GM10266 (cell line): ENCODE measurements around the gene MTUS2.

Experiments used
- DNase-seq: peaks from one replicate; pipeline ENCODE4 v3.0.0; 2012; ENCODE audit errors: extremely low spot score
- TF ChIP-seq, protein P1 (sequence below): IDR thresholded peaks from 2 replicates; pipeline ENCODE4 v1.5.1; 2012; ENCODE audit warnings: mild to moderate bottlenecking, low read depth; ENCODE audit not compliant: control insufficient read depth, insufficient read depth; ENCODE audit errors: missing control alignments

The MTUS2 gene

DNA sequence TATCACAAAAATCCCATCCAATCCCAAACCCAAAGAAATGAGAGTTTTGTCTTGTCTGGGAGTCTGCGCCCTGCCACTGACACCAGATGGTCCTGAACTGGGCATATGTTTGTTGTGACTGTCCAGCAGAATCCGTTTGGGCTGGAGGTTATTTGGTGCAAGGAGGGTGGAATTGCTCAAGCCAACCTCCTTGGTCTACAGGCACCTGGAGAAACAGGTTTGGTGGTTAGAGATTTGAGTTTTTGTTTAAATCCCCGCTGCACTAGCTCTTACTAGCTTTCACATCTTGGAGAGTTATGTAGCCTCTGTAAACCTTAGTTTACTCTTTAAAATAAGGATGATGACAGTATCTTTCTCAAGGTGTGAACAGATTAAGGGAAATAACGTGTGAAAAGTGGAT lies 673.7 kb downstream of the MTUS2 start:
- TF ChIP-seq, protein P1, sequence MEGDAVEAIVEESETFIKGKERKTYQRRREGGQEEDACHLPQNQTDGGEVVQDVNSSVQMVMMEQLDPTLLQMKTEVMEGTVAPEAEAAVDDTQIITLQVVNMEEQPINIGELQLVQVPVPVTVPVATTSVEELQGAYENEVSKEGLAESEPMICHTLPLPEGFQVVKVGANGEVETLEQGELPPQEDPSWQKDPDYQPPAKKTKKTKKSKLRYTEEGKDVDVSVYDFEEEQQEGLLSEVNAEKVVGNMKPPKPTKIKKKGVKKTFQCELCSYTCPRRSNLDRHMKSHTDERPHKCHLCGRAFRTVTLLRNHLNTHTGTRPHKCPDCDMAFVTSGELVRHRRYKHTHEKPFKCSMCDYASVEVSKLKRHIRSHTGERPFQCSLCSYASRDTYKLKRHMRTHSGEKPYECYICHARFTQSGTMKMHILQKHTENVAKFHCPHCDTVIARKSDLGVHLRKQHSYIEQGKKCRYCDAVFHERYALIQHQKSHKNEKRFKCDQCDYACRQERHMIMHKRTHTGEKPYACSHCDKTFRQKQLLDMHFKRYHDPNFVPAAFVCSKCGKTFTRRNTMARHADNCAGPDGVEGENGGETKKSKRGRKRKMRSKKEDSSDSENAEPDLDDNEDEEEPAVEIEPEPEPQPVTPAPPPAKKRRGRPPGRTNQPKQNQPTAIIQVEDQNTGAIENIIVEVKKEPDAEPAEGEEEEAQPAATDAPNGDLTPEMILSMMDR = no peak
- DNase-seq = no peak

DNA sequence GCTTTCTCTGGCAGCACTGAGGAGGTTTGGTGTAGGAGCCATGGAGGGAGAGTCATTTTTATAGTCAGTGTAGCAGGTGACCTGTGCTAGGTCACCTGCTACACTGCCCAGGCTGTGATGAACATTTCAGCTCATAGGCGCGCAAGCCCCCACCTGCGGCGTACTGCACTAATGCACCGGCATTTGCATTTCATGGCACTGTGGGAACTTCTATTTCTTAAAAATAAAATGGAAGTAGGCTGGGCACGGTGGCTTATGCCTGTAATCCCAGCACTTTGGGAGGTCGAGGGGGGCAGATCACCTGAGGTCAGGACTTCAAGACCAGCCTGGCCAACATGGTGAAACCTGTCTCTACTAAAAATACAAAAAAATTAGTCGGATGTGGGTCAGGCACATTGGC lies 674.4 kb downstream of the MTUS2 start:
- TF ChIP-seq, protein P1 = no peak
- DNase-seq = no peak

DNA sequence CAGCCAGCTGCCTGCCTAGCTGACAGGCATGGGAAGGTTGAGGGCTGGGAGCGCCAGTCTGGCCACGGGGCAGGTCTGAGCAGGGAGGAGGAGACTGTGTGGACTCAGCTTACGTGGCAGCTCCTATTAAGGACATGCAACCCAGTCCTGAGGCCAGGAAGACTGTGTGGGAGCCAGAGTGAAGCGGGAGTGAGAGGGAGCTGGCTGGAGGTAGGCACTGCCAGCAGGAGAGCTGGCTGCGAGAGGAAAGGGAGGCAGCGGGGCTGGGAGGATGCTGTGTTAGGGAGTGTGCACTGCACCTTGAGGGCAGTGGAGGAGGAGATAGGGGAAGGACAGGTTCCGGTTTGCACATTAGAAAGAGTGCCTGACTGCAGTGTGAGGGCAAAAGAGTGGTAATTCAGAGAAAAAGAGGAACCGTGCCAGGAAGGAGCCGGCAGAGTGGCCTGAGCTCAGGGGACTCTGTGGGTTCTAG lies 676.1 kb downstream of the MTUS2 start:
- DNase-seq = no peak
- TF ChIP-seq, protein P1 = no peak

DNA sequence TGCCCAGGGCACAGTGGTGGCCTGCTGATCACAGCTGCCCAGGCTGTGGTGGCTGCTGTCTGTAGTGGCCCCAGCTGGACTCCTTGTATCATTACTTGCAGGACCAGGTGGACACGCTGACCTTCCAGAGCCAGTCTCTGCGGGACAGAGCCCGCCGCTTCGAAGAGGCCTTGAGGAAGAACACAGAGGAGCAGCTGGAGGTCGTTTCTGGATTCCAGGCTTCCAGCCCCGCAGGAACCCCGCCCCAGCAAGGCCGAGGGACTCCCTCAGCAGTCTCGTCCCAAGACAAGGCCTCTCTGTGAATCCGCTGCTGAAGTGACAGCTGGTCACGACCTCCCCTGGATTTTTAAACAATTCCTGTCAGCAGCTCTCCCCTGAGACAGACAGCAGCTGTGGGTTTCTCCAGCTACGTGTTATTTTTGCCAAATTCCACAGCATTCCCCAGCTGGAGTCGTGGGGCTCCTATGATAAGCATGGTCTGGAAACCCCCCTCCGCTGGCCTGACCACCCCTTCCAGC lies 677.1 kb downstream of the MTUS2 start:
- no peak for DNase-seq
- TF ChIP-seq, protein P1 = no peak

DNA sequence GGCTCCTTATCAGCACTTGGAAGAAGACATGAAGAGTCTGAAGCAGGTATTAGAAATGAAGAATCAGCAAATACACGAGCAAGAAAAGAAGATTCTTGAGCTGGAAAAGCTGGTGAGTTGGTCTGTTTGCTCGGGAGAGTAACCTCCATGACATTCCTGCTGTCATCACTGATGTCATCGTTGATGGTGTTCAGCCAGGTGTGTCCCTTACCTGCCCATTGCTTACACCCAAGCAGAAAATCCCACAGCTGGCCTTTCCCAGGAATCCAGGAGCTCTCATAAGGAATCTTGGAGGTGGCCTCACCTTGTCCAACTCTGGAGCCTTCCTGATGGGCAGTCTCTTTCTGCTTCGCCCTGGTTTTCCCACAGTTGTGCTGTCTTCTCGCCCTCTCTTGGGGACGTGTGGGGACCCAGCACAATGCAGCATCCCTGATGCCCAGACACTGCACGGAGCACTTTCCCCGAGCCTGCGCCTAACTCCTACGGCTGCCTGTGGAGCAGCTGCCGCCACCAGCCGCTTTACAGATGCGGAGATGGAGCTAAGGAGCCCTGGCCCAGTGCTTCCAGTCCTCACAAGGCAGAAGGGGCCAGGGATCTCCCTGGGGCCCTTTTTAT lies 678.4 kb downstream of the MTUS2 start:
- TF ChIP-seq, protein P1 = no peak
- DNase-seq = no peak

DNA sequence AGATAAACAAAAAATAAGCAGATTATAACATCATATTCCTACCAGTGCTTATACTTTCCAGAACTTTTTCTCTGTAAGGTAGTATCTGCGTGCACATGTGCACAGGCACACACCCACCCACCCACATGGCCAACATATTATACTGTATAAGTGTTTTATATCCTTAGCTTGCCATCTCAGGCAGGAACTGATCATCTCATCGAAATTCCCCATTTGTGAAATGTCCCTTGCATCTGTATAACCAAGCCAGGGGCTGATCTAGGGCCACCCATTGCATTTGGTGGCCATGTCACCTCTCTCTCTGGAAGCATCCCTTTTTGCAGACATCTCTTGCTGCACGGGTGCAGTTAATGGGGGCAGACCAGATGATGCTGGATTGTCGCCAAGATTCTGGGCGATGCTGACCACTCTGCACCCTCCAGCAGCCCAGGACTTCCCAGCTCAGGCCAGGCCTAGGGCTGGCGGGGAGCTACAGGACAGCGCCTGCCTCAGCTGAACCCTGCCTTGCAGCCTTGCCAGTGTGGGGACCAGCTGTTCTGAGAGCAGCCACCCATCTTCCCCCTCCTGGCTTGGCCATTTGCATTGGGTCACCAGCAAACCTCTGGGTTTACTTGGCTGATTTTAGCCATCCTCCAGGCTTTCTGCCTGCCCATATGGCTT lies 679.5 kb downstream of the MTUS2 start:
- DNase-seq = no peak
- TF ChIP-seq, protein P1 = no peak

DNA sequence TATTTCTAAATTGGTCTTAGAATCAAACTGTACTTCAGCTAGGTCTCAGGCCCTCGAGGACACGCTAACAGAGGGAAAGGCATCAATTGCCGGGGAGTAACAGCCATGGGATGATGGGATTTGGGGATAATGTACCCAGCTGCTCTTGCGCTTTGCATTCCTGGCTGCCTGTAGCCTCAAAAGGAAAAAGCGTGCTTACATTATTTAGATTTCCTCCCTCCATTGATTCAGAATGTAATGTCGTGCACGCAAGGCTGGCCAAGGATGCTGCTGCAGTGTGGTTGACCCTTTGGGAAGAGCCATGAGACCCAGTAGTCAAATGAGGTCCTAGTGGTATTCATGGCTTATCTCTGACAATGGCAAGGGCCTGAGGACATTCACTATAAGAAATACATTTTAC lies 680.2 kb downstream of the MTUS2 start:
- TF ChIP-seq, protein P1 = no peak
- DNase-seq = no peak
